GM23338 (cell line): ENCODE measurements around the gene NYAP1. TPM values are rescaled to one million over a fixed set of nuclear protein-coding genes. Genes with fewer than 3 reads are reported as not detected.

Experiments used
- ATAC-seq: fragments of 200-7000 bp; cut with Tn5 transposase; 3 replicates; pipeline ENCODE4 v1.9.1; 2020
- DNase-seq: peaks from one replicate; pipeline ENCODE4 v3.0.0-alpha.2; 2015; ENCODE audit warnings: low spot score
- H2AFZ ChIP-seq: fragments of 200-600 bp; sonication (generic); 2 replicates; pipeline ENCODE4 v1.8.0; 2016; ENCODE audit warnings: antibody characterized with exemption, mild to moderate bottlenecking, moderate library complexity
- H3F3A ChIP-seq: fragments of 200-600 bp; sonication (generic); replicated peaks from 2 replicates; pipeline ENCODE4 v1.8.0; 2017; ENCODE audit warnings: antibody characterized with exemption, mixed run types, low read depth
- H3K27ac ChIP-seq: fragments of 200-600 bp; sonication (generic); 2 replicates; pipeline ENCODE4 v1.6.1; 2016; ENCODE audit warnings: low read depth
- H3K27me3 ChIP-seq: fragments of 200-600 bp; sonication (generic); 2 replicates; pipeline ENCODE4 v1.8.0; 2016; ENCODE audit warnings: mild to moderate bottlenecking, mixed run types, moderate library complexity; ENCODE audit not compliant: insufficient read depth
- H3K36me3 ChIP-seq: fragments of 200-600 bp; sonication (generic); 2 replicates; pipeline ENCODE4 v1.8.0; 2016; ENCODE audit warnings: mild to moderate bottlenecking; ENCODE audit not compliant: insufficient read depth
- H3K4me1 ChIP-seq: fragments of 200-600 bp; sonication (generic); 2 replicates; pipeline ENCODE4 v1.8.0; 2016; ENCODE audit warnings: mild to moderate bottlenecking, moderate library complexity; ENCODE audit not compliant: insufficient read depth
- H3K4me2 ChIP-seq: fragments of 200-600 bp; sonication (generic); 2 replicates; pipeline ENCODE4 v1.7.1; 2017; ENCODE audit warnings: mixed run types
- H3K4me3 ChIP-seq: fragments of 200-600 bp; sonication (generic); 2 replicates; pipeline ENCODE4 v1.6.1; 2016; ENCODE audit warnings: mixed run types
- H3K79me2 ChIP-seq: fragments of 200-600 bp; sonication (generic); replicated peaks from 2 replicates; pipeline ENCODE4 v1.8.0; 2017; ENCODE audit warnings: mild to moderate bottlenecking; ENCODE audit not compliant: insufficient read depth
- H3K9me2 ChIP-seq: fragments of 200-600 bp; sonication (generic); 2 replicates; pipeline ENCODE4 v1.8.0; 2017; ENCODE audit not compliant: insufficient read depth
- H4K20me1 ChIP-seq: fragments of 200-600 bp; sonication (generic); replicated peaks from 2 replicates; pipeline ENCODE4 v1.8.0; 2017; ENCODE audit warnings: mild to moderate bottlenecking; ENCODE audit not compliant: insufficient read depth
- H3K27ac Mint-ChIP-seq: 2 replicates; pipeline ENCODE4 v1.8.0; 2020; ENCODE audit warnings: inconsistent platforms, mild to moderate bottlenecking, moderate library complexity, mixed read lengths
- H3K27me3 Mint-ChIP-seq: 3 replicates; pipeline ENCODE4 v1.8.0; 2022; ENCODE audit warnings: low read depth, mild to moderate bottlenecking, moderate library complexity, mixed read lengths, inconsistent platforms; ENCODE audit not compliant: insufficient read depth, poor library complexity
- H3K36me3 Mint-ChIP-seq: 3 replicates; pipeline ENCODE4 v1.8.0; 2021; ENCODE audit warnings: low read depth, mild to moderate bottlenecking, inconsistent platforms, moderate library complexity, mixed read lengths
- H3K4me1 Mint-ChIP-seq: 3 replicates; pipeline ENCODE4 v1.8.0; 2020; ENCODE audit warnings: mild to moderate bottlenecking, inconsistent platforms, mixed read lengths
- H3K4me3 Mint-ChIP-seq: 3 replicates; pipeline ENCODE4 v1.8.0; 2021; ENCODE audit warnings: moderate library complexity, mild to moderate bottlenecking, inconsistent platforms, mixed read lengths
- H3K9me3 Mint-ChIP-seq: 3 replicates; pipeline ENCODE4 v1.8.0; 2020; ENCODE audit warnings: moderate library complexity, mild to moderate bottlenecking, inconsistent platforms, mixed read lengths
- EZH2 ChIP-seq: fragments of 200-600 bp; sonication (generic); IDR thresholded peaks from one replicate; pipeline ENCODE4 v1.8.0; 2017; ENCODE audit warnings: antibody characterized with exemption, mild to moderate bottlenecking, low read depth; ENCODE audit not compliant: unreplicated experiment
- JUNB ChIP-seq: IDR thresholded peaks from one replicate; pipeline ENCODE4 v1.6.1; 2016; ENCODE audit warnings: antibody characterized with exemption; ENCODE audit not compliant: unreplicated experiment
- POLR2AphosphoS5 ChIP-seq: IDR thresholded peaks from 2 replicates; pipeline ENCODE4 v1.6.1; 2016; ENCODE audit warnings: antibody characterized with exemption, low read depth
- ZNF114 ChIP-seq: fragments of 250-450 bp; sonication (Bioruptor Pico); IDR thresholded peaks from 2 replicates; pipeline ENCODE4 v1.5.0; 2020; ENCODE audit warnings: mild to moderate bottlenecking, moderate library complexity
- ZNF331 ChIP-seq: fragments of 250-450 bp; sonication (Bioruptor Pico); IDR thresholded peaks from 2 replicates; pipeline ENCODE4 v1.5.0; 2020; ENCODE audit warnings: low read depth, mild to moderate bottlenecking, moderate library complexity
- polyA plus RNA-seq: library from polyadenylated mRNA; unstranded; fragments of >200 nt; fragmentation: Nextera tagmentation; extraction: Ambion mirVana; gene quantifications from 2 replicates; pipeline ENCODE4 v1.2.1, GENCODE V29; 2016
- total RNA-seq: library from RNA; depleted of rRNA; stranded (reverse); fragments of >200 nt; shearing (Covaris generic); gene quantifications from 2 replicates; pipeline ENCODE4 v1.2.3, GENCODE V29; 2014
- TF ChIP-seq, protein P1 (sequence below), 2 experiments: fragments of 200-600 bp in 1 of 2; sonication (generic) in 1 of 2; conservative IDR thresholded peaks; 2 replicates each; pipeline versions ENCODE4 v1.5.1 to v1.6.1; 2016 to 2017; ENCODE audit warnings: antibody characterized with exemption in 2 of 2, low read depth in 2 of 2, mild to moderate bottlenecking in 2 of 2, moderate library complexity in 1 of 2
- TF ChIP-seq, protein P2 (sequence below): IDR thresholded peaks from 2 replicates; pipeline ENCODE4 v1.6.1; 2016; ENCODE audit warnings: antibody characterized with exemption

Gene NYAP1
- total and polyA plus RNA-seq, 2 experiments from 2014 or later, result 0.19 to 4.9 TPM

DNA sequence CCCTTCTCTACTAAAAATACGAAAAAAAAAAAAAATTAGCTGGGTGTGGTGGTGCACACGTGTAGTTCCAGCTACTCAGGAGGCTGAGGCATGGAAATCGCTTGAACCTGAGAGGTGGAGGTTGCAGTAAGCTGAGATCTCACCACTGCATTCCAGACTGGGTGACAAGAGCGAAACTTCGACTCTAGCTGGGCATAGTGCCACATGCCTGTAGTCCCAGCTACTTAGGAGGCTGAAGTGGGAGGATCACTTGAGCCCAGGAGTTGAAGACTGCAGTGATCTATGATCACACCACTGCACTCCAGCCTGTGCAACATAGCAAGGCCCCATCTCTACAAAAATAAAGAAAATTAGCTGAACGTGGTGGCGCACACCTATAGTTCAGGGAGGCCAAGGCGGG, 18.4 kb upstream of the NYAP1 start:
- H3F3A ChIP-seq, result no peaks in the 10 kb centered on the region
- no peaks in the 10 kb centered on the region for H3K27me3 ChIP-seq
- H3K9me2 ChIP-seq, result no peaks in the 10 kb centered on the region
- H3K36me3 ChIP-seq, result no peaks in the 10 kb centered on the region
- Mint-ChIP-seq H3K9me3 (no peaks in the 10 kb centered on the region), H3K4me3 (peak overlapping the region; percentile 39; the same call in 1 of the 3 replicates), H3K4me1 (peaks cover 8% of the 10 kb centered on the region), H3K36me3 (no peaks in the 10 kb centered on the region), H3K27me3 (peaks cover 8% of the 10 kb centered on the region), H3K27ac (no peak overlapping the region)
- no peak for TF ChIP-seq ZNF331 (CRISPR knock-in tag)
- TF ChIP-seq JUNB, result no peak
- no peak for TF ChIP-seq EZH2
- no peaks in the 10 kb centered on the region; the same call in 1 of the 2 replicates for H4K20me1 ChIP-seq
- H2AFZ ChIP-seq, result no peak overlapping the region
- H3K4me1 ChIP-seq, result no peaks in the 10 kb centered on the region; the same call in 1 of the 2 replicates
- DNase-seq, result no peak
- no peak overlapping the region for H3K4me2 ChIP-seq
- ATAC-seq, result no peak
- no peak overlapping the region for H3K27ac ChIP-seq
- H3K4me3 ChIP-seq, result no peak overlapping the region
- no peaks in the 10 kb centered on the region for H3K79me2 ChIP-seq

DNA sequence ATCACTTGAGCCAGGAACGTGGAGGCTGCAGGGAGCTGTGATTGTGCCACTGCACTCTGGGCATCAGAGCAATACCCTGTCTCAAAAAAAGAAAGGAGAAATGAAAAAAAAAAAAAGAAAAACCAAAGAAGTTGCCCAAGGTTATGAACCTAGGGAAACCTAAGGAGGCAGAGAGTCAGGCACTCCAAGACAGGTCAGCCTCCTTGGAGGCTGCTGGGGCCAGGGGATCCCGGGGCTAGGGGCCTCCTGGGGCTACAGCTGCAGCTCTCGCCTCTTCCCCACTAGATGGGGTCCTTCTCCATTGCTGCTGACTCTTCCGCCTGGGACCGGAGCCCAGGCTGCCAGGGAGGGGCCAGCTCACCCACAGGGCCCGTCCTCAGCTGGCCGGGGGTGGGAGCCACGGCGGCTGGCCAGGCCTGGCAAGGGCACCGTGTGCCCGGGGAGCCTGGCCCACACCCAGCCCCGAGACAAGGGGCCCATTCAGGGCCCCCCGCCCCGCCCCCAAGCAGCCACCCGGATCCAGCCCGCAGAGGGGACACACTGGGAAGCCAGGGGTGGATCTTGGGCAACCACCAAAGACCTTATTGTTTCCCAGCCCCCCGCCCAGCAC, 17.9 kb upstream of the NYAP1 start:
- Mint-ChIP-seq H3K4me3 (peak overlapping the region; percentile 39), H3K27ac (no peak overlapping the region), H3K36me3 (no peaks in the 10 kb centered on the region), H3K4me1 (peaks cover 8% of the 10 kb centered on the region), H3K27me3 (peaks cover 8% of the 10 kb centered on the region), H3K9me3 (no peaks in the 10 kb centered on the region)
- no peaks in the 10 kb centered on the region; the same call in 1 of the 2 replicates for H3K4me1 ChIP-seq
- no peaks in the 10 kb centered on the region; the same call in 1 of the 2 replicates for H4K20me1 ChIP-seq
- H3K36me3 ChIP-seq, result no peaks in the 10 kb centered on the region
- no peaks in the 10 kb centered on the region for H3K9me2 ChIP-seq
- no peaks in the 10 kb centered on the region for H3K79me2 ChIP-seq
- H3F3A ChIP-seq, result no peaks in the 10 kb centered on the region
- peak overlapping the region; percentile 45 for H3K4me3 ChIP-seq
- H3K4me2 ChIP-seq, result peak overlapping the region; percentile 80
- no peak overlapping the region for H2AFZ ChIP-seq
- H3K27ac ChIP-seq, result no peak overlapping the region
- H3K27me3 ChIP-seq, result no peaks in the 10 kb centered on the region
- DNase-seq, result peak; percentile 87
- ATAC-seq, result peak; percentile 83
- TF ChIP-seq, protein P1, sequence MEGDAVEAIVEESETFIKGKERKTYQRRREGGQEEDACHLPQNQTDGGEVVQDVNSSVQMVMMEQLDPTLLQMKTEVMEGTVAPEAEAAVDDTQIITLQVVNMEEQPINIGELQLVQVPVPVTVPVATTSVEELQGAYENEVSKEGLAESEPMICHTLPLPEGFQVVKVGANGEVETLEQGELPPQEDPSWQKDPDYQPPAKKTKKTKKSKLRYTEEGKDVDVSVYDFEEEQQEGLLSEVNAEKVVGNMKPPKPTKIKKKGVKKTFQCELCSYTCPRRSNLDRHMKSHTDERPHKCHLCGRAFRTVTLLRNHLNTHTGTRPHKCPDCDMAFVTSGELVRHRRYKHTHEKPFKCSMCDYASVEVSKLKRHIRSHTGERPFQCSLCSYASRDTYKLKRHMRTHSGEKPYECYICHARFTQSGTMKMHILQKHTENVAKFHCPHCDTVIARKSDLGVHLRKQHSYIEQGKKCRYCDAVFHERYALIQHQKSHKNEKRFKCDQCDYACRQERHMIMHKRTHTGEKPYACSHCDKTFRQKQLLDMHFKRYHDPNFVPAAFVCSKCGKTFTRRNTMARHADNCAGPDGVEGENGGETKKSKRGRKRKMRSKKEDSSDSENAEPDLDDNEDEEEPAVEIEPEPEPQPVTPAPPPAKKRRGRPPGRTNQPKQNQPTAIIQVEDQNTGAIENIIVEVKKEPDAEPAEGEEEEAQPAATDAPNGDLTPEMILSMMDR (conservative IDR thresholded peaks at IDR 0.05; ENCODE audit: low read depth in 2 of 2), result peak; percentile 48 to 86
- TF ChIP-seq ZNF114 (no peak), POLR2AphosphoS5 (0 out of 2 replicates have a peak, but pooled peaks have one; percentile 24)
- TF ChIP-seq, protein P2, sequence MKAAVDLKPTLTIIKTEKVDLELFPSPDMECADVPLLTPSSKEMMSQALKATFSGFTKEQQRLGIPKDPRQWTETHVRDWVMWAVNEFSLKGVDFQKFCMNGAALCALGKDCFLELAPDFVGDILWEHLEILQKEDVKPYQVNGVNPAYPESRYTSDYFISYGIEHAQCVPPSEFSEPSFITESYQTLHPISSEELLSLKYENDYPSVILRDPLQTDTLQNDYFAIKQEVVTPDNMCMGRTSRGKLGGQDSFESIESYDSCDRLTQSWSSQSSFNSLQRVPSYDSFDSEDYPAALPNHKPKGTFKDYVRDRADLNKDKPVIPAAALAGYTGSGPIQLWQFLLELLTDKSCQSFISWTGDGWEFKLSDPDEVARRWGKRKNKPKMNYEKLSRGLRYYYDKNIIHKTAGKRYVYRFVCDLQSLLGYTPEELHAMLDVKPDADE, result no peak
